Activated CD8-positive, alpha-beta memory T cell treated with anti-CD3 and anti-CD28 coated beads, Interleukin-2, amount 50 U/mL, for 4 hours (primary cell): Measurements from ENCODE around the gene SPINK13.
"Not testable (repeated sequence)": the region's sequence is repeated elsewhere in the genome, so short reads cannot be mapped to it uniquely, and the experiment has no call there.

ENCODE experiments used
- DNase-seq: peaks from one replicate; pipeline ENCODE4 v3.0.0-alpha.2; 2020

Gene SPINK13

DNA sequence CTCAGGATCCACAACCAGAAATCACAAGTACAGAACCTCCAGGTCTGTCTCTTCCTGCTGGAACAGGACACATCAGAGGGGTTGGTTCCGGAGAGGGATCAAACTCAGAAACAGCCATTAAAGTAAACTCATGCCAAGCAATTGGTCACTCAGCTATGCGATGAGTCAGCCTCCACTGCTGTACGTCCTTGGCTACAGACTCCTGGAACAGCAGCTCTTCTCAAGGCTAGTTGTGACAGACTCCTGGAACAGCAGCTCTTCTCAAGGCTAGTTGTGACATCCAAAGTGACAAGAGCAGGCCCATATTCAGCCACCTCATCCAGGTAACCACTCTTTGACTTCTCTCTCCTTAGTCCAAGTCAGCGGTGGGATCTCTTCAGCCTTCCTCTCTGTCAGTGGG is at the start of gene SPINK13:
TSS of gene SPINK13 (plus strand) at position 229 of the 400 bp plus-strand sequence. CDS start 1,279 bp downstream, outside the sequence.
- no peak for DNase-seq

DNA sequence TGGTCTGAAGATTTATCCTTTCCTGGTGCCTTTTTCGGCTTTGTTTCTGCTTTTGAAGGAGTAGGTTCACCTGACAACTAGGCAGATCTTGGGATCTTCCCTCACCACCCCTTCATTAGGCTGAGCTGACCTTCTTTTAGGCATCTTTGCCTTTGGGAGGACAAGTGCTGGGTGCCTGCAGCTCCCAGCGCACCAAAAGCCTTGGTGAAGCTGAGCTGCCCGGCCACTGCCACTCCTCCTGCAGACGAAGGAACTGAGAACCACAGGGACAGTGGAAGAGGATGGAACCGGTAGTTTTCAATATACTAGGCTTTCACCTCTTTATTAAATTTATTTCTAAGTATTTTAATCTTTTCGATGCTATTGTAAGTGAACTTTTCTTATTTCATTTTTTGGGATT is 47.1 kb upstream of the SPINK13 start:
- no peak for DNase-seq

DNA sequence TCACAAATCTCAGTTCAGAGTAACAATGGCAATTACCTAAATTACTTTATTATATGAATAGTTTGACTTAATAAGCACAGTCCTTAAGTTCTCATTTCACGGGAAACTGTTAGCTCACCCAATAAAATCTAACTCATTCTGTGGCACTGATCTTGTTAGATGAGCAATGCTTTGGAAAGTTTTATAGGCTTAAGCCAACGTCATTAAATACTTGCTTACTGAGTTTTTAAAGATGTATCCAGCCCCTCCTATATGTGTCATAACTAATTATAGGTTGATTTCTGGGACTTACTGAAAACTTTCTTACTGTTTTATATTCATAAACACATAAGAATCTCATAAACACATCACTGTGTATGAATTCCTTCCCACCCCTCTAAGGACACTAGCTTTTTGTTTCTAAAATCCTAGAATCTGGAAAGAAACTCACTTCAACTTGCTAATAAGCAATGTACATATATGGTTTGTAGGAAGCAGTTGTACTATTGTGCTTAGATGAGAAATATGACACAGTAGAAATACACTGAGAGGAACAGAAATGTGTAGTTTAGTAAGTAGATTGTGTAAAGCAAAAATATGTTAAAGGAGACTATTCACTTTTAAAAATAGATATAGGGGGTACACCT is 44.4 kb upstream of the SPINK13 start:
- no peak for DNase-seq

- DNase-seq = no peak
Observed at GRCh38 chr5:148228392-148228984, 40.1 kb upstream of the SPINK13 start.

DNA sequence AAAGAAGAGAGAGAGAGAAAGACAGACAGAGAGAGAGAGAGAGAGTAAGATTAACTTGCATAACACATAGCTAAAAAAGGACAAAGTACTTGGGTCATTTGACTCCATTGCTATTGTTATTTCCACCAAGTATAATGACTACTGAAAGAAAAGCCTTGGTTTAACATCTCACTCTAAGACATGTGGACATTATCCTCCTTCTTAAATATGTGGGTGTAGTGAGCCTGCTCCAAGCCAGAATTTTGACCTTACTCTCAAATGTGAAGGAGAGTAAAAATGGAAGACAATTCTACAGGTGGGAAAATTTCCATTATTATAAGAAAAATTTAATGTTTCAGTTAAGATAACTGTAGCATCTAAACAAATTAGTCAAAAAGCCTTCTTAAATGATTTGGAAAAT is 38.8 kb upstream of the SPINK13 start:
- DNase-seq = no peak

- DNase-seq = no peak
Observed at GRCh38 chr5:148230240-148230639, 38.4 kb upstream of the SPINK13 start.

GRCh38 chr5:148237785-148238417 is 30.7 kb upstream of the SPINK13 start:
- DNase-seq = no peak

GRCh38 chr5:148238418-148238794 is 30.2 kb upstream of the SPINK13 start, which contains the start of gene MARCOL:
Gene MARCOL, plus strand, starts transcription at chr5:148238525. Its CDS starts 73 bp downstream, at chr5:148238598.
- no peak for DNase-seq

- no peak for DNase-seq
Observed at GRCh38 chr5:148248894-148249293, 19.7 kb upstream of the SPINK13 start.

GRCh38 chr5:148255456-148255855 is 13.1 kb upstream of the SPINK13 start:
- no peak for DNase-seq

GRCh38 chr5:148259288-148259687 is 9.3 kb upstream of the SPINK13 start:
- no peak for DNase-seq

- no peak for DNase-seq
Observed at GRCh38 chr5:148261221-148261620, 7.4 kb upstream of the SPINK13 start.

- no peak for DNase-seq
Observed at GRCh38 chr5:148267962-148268361, 632 bp upstream of the SPINK13 start.

DNA sequence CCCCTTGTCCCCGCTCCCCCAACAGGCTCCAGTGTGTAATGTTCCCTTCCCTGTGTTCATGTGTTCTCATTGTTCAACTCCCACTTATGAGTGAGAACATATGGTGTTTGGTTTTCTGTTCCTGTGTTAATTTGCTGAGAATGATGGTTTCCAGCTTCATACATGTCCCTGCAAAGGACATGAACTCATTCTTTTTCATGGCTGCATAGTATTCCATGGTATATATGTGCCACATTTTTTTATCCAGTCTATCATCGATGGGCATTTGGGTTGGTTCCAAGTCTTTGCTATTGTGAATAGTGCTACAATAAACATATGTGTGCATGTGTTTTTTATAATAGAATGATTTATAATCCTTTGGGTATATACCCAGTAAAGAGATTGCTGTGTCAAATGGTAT is 6.5 kb downstream of the SPINK13 start:
- DNase-seq = not testable (repeated sequence)

DNA sequence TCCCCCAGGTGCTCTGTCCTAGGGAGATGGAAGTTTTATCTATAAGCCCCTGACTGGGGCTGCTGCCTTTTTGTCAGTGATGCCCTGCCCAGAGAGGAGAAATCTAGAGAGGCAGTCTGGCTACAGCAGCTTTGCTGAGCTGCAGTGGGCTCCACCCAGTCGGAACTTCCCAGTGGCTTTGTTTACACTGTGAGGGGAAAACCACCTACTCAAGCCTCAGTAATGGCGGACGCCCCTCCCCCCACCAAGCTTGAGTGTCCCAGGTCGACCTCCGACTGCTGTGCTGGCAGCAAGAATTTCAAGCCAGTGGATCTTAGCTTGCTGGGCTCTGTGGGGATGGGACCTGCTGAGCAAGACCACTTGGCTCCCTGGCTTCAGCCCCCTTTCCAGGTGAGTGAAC is 12.3 kb downstream of the SPINK13 start:
- DNase-seq = not testable (repeated sequence)

GRCh38 chr5:148281336-148281735 is 12.7 kb downstream of the SPINK13 start:
- not testable (repeated sequence) for DNase-seq

DNA sequence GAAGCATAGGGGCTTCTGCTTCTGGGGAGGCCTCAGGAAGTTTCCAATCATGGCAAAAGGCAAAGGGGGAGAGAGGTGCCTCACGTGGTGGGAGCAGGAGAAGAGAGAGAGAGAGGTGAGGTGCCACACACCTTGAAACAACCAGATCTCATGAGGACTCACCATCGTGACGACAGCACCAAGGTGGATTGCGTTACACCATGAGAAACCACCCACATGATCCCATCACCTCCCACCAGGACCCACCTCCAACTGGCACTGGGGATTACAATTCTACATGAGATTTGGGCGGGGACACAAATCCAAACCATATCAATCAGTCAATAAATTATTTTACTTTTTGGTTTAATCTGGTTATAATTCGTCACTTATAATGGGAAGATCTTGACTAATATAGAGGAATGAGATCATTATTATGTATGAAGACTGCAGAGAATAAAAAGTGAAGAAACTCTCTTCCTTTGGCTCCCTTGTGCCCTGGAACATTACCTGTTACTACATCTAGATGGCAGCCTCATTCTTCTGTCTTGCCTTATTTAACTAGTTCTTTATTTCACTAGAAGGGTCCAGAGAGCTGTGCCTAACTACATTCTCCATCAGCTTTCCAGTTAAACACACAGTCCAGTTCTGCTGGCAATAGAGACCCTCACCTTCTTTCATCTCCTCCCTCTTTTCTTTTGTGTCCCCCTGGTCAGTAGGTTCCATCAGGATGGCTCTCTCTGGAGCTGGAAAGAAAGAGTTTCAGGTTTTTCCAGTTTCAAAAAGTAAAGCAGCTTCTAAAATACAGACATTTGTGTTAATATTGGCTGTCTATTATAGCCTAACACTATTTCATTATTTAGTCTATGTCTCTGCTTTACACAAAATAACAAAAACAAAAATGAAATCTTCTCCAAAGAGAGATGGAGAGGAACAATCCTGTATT is 21.9 kb downstream of the SPINK13 start:
- DNase-seq = no peak

- DNase-seq = no peak
Observed at GRCh38 chr5:148297731-148298130, 29.1 kb downstream of the SPINK13 start.

- no peak for DNase-seq
Observed at GRCh38 chr5:148306446-148306845, 37.9 kb downstream of the SPINK13 start.

- no peak for DNase-seq
Observed at GRCh38 chr5:148309019-148309418, 40.4 kb downstream of the SPINK13 start.

- DNase-seq = no peak
Observed at GRCh38 chr5:148309746-148310145, 41.2 kb downstream of the SPINK13 start.

GRCh38 chr5:148311484-148311883 is 42.9 kb downstream of the SPINK13 start:
- DNase-seq = no peak

DNA sequence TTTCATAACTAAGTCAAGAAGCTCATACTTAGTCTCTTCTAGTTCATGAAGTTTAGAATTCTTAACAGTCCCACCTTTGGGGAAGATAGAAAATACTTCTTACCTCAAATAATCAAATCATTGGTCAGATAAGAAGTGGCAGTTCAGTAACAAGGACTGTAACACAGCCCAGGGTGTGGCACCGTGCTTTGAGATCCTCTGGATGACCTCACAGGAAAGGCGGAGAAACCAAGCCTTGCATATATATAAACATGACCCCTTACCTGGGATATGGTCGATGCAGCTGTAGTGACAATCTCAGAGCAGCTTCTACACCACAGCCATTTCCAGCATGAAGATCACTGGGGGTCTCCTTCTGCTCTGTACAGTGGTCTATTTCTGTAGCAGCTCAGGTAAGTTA is 43.6 kb downstream of the SPINK13 start, which contains the start of gene SPINK7:
TSS of gene SPINK7 (plus strand) at position 271 of the 400 bp plus-strand sequence. CDS start at position 332, 61 bp downstream.
- no peak for DNase-seq
